Activated T-helper 2 cell treated with anti-CD3 and anti-CD28 coated beads, Interferon-gamma antibody, Interleukin-2, Interleukin-4, amounts not matched to agents 10 μg/mL and 5 μg/mL and 100 μg/mL, durations not matched to agents 14 hours and 24 hours and 36 hours (primary cell): ENCODE data around the gene ERO1B. TPM values are rescaled to one million over a fixed set of nuclear protein-coding genes. Genes with fewer than 3 reads are reported as not detected.

Source experiments
- DNase-seq: peaks from one replicate; pipeline ENCODE4 v3.0.0; 2021; ENCODE audit warnings: low spot score
- H3K27ac Mint-ChIP-seq: one replicate; pipeline ENCODE4 v1.8.0; 2021; ENCODE audit warnings: mixed read lengths
- H3K27me3 Mint-ChIP-seq: one replicate; pipeline ENCODE4 v1.8.0; 2021; ENCODE audit warnings: low read depth, mixed read lengths
- H3K36me3 Mint-ChIP-seq: one replicate; pipeline ENCODE4 v1.8.0; 2021; ENCODE audit warnings: low read depth, mixed read lengths
- H3K4me1 Mint-ChIP-seq: one replicate; pipeline ENCODE4 v1.8.0; 2021; ENCODE audit warnings: low read depth, mixed read lengths
- H3K4me3 Mint-ChIP-seq: one replicate; pipeline ENCODE4 v1.8.0; 2021; ENCODE audit warnings: low read depth, mild to moderate bottlenecking, moderate library complexity, mixed read lengths
- H3K9me3 Mint-ChIP-seq: one replicate; pipeline ENCODE4 v1.8.0; 2021; ENCODE audit warnings: mixed read lengths
- intact Hi-C: fragments of 100-400 bp; cut with micrococcal nuclease; formaldehyde crosslinking; loops from one replicate; pipeline ENCODE4 v1.15.1; 2023
- total RNA-seq: library from RNA; stranded (reverse); gene quantifications from 2 replicates; pipeline ENCODE4 v1.2.3, GENCODE V29; 2022

Gene ERO1B
- total RNA-seq, 1 donor from 2014 or later, result 3.2 TPM

GRCh38 chr1:236287757-236288619 lies 6.2 kb upstream of the ERO1B start:
- Mint-ChIP-seq H3K4me3 (no peak overlapping the region), H3K4me1 (peaks cover 17% of the 10 kb centered on the region), H3K9me3 (no peaks in the 10 kb centered on the region), H3K36me3 (no peaks in the 10 kb centered on the region), H3K27ac (no peak overlapping the region), H3K27me3 (peaks cover 23% of the 10 kb centered on the region)
- no peak for DNase-seq
- intact Hi-C loops, result no loop called here

DNA sequence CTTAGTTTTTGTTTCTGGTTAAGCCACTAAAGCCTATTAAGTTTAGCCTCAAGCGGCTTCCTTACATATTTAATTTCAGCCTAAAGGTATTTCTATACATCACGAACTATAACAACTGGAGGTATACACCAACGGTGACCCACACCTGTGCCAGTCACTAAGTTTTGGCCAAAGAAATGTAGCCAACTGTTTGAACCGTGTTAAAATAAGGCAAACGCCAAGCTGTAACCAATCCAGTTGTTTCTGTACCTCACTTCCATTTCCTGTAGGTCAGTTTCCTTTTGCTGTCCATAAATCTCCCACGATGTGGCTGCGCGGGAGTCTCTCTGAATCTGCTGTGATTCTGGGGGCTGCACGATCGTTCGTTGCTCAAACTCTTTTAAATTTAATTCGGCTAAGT lies 5.6 kb upstream of the ERO1B start:
- H3K27me3 Mint-ChIP-seq, result peaks cover 27% of the 10 kb centered on the region
- intact Hi-C loops, result no loop called here
- no peaks in the 10 kb centered on the region for H3K9me3 Mint-ChIP-seq
- no peaks in the 10 kb centered on the region for H3K36me3 Mint-ChIP-seq
- no peak for DNase-seq
- peaks cover 23% of the 10 kb centered on the region for H3K4me1 Mint-ChIP-seq
- H3K4me3 Mint-ChIP-seq, result no peak overlapping the region
- no peak overlapping the region for H3K27ac Mint-ChIP-seq

DNA sequence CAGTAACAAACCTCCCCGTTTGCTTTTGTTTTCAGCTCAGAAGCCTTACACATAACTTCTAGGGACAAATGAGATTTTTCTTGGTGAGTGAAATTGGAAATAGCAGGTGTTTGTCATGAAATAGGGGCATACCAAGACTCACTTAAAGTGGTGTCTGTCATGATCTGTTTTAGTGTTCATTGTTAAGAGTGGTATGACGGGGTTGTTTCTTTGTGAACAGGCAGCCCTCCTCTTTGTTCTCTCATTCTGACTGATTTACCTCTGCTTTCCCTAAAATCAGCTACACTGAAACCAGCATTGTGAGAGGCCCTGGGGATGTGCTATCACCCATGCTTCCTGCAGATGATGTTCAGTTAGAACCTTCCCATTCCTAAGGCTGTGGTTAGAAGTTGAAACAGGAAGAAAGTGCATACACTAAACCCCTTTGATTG lies 2.5 kb upstream of the ERO1B start:
- Mint-ChIP-seq H3K9me3 (no peaks in the 10 kb centered on the region), H3K4me1 (peaks cover 34% of the 10 kb centered on the region), H3K4me3 (peak overlapping the region; percentile 31), H3K36me3 (peaks cover 2% of the 10 kb centered on the region), H3K27me3 (peaks cover 30% of the 10 kb centered on the region), H3K27ac (no peak overlapping the region)
- intact Hi-C loops, result loop anchor here (1.0 to 5.0 kb wide), 6 partner anchors 86 to 238 kb away; partner anchors contain the start of genes GPR137B and LGALS8
- DNase-seq, result no peak

DNA sequence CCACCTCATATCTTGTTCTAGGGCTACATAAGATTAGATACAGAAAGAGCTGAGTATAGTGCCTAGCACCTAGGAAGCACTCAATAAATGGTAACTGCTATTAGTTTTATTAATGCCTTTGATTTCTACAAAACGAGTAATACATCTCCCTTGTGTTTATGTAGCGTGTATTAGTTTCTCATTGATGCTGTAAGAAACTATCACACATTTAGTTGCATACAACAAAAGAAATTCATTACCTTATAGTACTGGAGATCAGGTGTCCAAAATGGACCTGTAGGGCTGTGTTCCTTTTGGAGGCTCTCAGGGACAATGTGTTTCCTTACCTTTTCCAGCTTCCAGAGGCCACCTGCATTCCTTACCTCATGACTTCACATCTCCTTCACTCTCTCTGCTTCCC lies 961 bp upstream of the ERO1B start:
- H3K4me1 Mint-ChIP-seq, result peaks cover 34% of the 10 kb centered on the region
- H3K27ac Mint-ChIP-seq, result no peak overlapping the region
- no peaks in the 10 kb centered on the region for H3K9me3 Mint-ChIP-seq
- intact Hi-C loops, result loop anchor here (1.0 to 5.0 kb wide), 5 partner anchors 140 to 513 kb away; partner anchors contain the start of genes GPR137B, LGALS8 and MTR
- peaks cover 23% of the 10 kb centered on the region for H3K27me3 Mint-ChIP-seq
- peaks cover 2% of the 10 kb centered on the region for H3K36me3 Mint-ChIP-seq
- DNase-seq, result no peak
- H3K4me3 Mint-ChIP-seq, result peak overlapping the region; percentile 83

DNA sequence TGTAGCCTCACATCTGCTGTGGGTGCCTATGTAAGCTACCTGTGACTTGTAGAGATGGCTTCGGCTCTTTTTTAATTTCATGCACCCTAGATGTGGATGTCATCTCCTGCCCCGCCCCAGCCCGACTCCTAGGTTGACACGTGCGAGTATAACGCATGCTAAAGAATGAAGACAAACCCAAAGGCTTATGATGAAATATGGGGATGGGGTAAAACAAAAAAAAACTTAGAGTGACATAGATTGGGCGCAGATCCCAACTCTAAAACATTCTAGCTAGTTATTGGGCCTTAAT lies 613 bp upstream of the ERO1B start:
- intact Hi-C loops, result loop anchor here (1.0 to 5.0 kb wide), 5 partner anchors 140 to 513 kb away; partner anchors contain the start of genes GPR137B, LGALS8 and MTR
- Mint-ChIP-seq H3K4me3 (peak overlapping the region; percentile 83), H3K27me3 (peaks cover 22% of the 10 kb centered on the region), H3K36me3 (peaks cover 2% of the 10 kb centered on the region), H3K4me1 (peaks cover 34% of the 10 kb centered on the region), H3K9me3 (no peaks in the 10 kb centered on the region), H3K27ac (peak overlapping the region; percentile 53)
- DNase-seq, result no peak

GRCh38 chr1:236281198-236281653 lies 532 bp downstream of the ERO1B start:
- peak; percentile 15 for DNase-seq
- Mint-ChIP-seq H3K27me3 (peaks cover 23% of the 10 kb centered on the region), H3K4me3 (peak overlapping the region; percentile 83), H3K4me1 (peaks cover 36% of the 10 kb centered on the region), H3K36me3 (peaks cover 2% of the 10 kb centered on the region), H3K9me3 (peaks cover 3% of the 10 kb centered on the region), H3K27ac (peak overlapping the region; percentile 21)
- intact Hi-C loops, result loop anchor here (5.0 kb wide), 4 partner anchors 139 to 241 kb away; partner anchors contain the start of genes GPR137B and LGALS8

DNA sequence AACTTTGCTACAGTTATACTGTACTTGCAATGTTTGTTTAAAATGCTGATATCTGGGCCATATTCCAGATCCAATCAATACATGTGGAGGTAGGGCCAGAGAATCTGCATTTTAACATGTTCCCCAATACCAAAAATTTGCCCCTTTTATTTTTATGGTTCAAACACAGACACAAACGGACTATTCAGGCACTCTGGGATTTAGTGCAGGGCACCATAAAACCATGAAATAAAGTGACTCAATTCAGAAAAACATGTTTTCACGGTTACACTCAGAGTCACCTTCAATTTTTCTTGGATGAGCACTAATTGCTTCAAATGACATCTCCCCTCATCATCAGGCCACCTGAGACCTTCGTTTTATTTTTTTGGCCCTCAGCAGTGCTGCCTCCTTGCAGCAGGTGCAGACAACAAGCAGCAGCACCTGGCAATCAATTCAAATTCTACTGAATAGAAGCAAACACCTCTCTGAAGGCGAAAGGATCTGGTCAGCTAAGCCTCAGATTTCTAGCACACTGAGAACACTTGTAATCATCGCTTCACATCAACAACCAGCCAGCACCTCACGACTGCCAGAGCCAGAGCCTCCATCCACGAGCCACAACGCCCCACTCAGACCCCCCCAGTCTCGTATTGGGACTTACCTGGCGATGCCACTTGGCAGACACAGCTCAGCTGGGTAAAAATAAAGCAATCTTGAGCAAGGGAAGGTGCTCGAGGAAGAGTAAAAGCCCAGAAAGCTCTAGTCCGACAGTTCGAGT lies 1.1 kb downstream of the ERO1B start:
- H3K27me3 Mint-ChIP-seq, result peaks cover 27% of the 10 kb centered on the region
- peaks cover 41% of the 10 kb centered on the region for H3K4me1 Mint-ChIP-seq
- peak overlapping the region; percentile 25 for H3K27ac Mint-ChIP-seq

DNA sequence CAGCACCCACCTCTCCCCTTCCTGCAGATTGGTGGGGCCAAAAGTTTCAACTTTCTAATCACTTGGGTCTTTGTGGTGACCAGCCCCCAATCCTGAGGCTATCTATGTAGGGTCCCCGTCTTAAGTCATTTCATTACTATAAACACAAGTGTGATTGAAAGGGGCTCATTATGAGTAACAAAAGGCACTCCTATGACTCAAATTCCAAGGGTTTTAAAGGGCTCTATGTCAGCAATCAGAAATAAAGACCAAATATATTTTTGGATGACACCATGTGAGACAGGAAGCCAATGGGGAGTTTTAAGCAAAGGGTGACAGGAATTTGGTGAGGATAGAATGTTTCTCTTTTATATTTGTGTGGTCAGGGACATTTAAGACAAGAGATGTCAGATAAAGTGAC lies 6.2 kb downstream of the ERO1B start:
- H3K27ac Mint-ChIP-seq, result no peak overlapping the region
- peaks cover 11% of the 10 kb centered on the region for H3K4me1 Mint-ChIP-seq
- peaks cover 6% of the 10 kb centered on the region for H3K9me3 Mint-ChIP-seq
- H3K4me3 Mint-ChIP-seq, result no peak overlapping the region
- peaks cover 21% of the 10 kb centered on the region for H3K27me3 Mint-ChIP-seq
- intact Hi-C loops, result loop anchor here (10.0 kb wide), 1 partner anchor 61 kb away; no protein-coding TSS in a partner anchor
- peaks cover under 1% of the 10 kb centered on the region for H3K36me3 Mint-ChIP-seq
- DNase-seq, result no peak

More for the DNA sequence above, 1.1 kb downstream of the ERO1B start:
- Mint-ChIP-seq H3K36me3 (peaks cover 2% of the 10 kb centered on the region), H3K4me3 (peak overlapping the region; percentile 83), H3K9me3 (peaks cover 6% of the 10 kb centered on the region)
- intact Hi-C loops, result loop anchor here (5.0 kb wide), 4 partner anchors 138 to 242 kb away; partner anchors contain the start of genes GPR137B and LGALS8
- DNase-seq, result peak; percentile 14

DNA sequence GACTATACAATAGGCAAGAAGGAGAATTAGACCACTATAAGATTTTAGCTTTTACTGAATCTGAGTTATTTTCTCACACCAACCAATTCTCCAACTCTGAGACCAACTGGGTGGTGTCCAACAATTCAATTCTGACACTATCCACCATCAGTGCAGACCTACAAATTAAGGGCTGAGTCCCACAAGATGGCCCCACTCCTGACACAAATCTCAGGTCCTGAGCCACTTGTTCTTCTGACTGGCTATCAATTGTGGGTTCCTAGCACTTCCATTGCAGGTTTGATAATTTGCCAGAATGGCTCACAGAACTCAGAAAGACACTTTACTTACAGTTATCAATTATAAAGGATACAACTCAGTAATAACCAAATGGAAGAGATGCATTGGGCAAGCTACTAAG lies 6.7 kb downstream of the ERO1B start:
- Mint-ChIP-seq H3K4me3 (no peak overlapping the region), H3K4me1 (peaks cover 7% of the 10 kb centered on the region)

DNA sequence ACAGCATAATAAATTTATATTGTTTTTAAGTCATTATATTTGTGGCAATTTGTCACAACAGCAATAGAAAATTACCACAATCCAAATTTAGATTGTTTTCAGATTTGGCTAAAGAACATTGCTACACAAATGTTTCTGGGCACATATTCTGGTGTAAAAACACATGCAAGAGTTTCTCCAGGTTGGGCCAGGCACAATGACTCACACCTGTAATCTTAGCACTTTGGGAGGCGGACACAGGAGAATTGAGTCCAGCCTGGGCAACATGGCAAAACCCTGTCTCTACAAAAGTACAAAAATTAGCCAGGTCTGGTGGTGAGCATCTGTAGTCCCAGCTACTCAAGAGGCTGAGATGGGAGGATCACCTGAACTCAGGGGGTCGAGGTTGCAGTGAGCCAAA lies 8.4 kb downstream of the ERO1B start:
- intact Hi-C loops, result loop anchor here (10.0 kb wide), 1 partner anchor 59 kb away; no protein-coding TSS in a partner anchor
- H3K4me1 Mint-ChIP-seq, result peaks cover 7% of the 10 kb centered on the region

More for the DNA sequence above, 6.7 kb downstream of the ERO1B start:
- Mint-ChIP-seq H3K36me3 (no peaks in the 10 kb centered on the region), H3K27ac (no peak overlapping the region), H3K9me3 (peaks cover 6% of the 10 kb centered on the region), H3K27me3 (peaks cover 21% of the 10 kb centered on the region)
- DNase-seq, result no peak
- intact Hi-C loops, result loop anchor here (10.0 kb wide), 1 partner anchor 60 kb away; no protein-coding TSS in a partner anchor

GRCh38 chr1:236269439-236269838 lies 12.3 kb downstream of the ERO1B start:
- Mint-ChIP-seq H3K4me1 (no peaks in the 10 kb centered on the region), H3K27ac (no peak overlapping the region), H3K4me3 (no peak overlapping the region), H3K27me3 (peaks cover 8% of the 10 kb centered on the region), H3K9me3 (no peaks in the 10 kb centered on the region), H3K36me3 (peaks cover 2% of the 10 kb centered on the region)
- DNase-seq, result no peak
- intact Hi-C loops, result no loop called here

More for the DNA sequence above, 8.4 kb downstream of the ERO1B start:
- H3K4me3 Mint-ChIP-seq, result no peak overlapping the region
- no peak overlapping the region for H3K27ac Mint-ChIP-seq
- H3K9me3 Mint-ChIP-seq, result peaks cover 6% of the 10 kb centered on the region
- no peaks in the 10 kb centered on the region for H3K36me3 Mint-ChIP-seq
- peaks cover 21% of the 10 kb centered on the region for H3K27me3 Mint-ChIP-seq
- no peak for DNase-seq

- H3K36me3 Mint-ChIP-seq, result peaks cover 18% of the 10 kb centered on the region
- H3K27me3 Mint-ChIP-seq, result no peaks in the 10 kb centered on the region
- no peak overlapping the region for H3K27ac Mint-ChIP-seq
Observed at GRCh38 chr1:236261898-236262297, 19.9 kb downstream of the ERO1B start.

More at GRCh38 chr1:236261898-236262297, 19.9 kb downstream of the ERO1B start:
- Mint-ChIP-seq H3K4me3 (no peak overlapping the region), H3K4me1 (peaks cover 6% of the 10 kb centered on the region), H3K9me3 (peaks cover 46% of the 10 kb centered on the region)
- intact Hi-C loops, result no loop called here
- no peak for DNase-seq
